AG20443 (cell line): ENCODE measurements around the gene PTPRN2.
"Not testable (repeated sequence)": the region's sequence is repeated elsewhere in the genome, so short reads cannot be mapped to it uniquely, and the experiment has no call there.

Experiments
- DNase-seq: peaks from one replicate; pipeline ENCODE4 v3.0.0; 2012; ENCODE audit warnings: low spot score, mixed read lengths

Gene PTPRN2

GRCh38 chr7:158364451-158364850, 223.2 kb downstream of the PTPRN2 start:
- DNase-seq, result no peak

- DNase-seq, result no peak
Measured at GRCh38 chr7:158362912-158363905, 224.4 kb downstream of the PTPRN2 start.

GRCh38 chr7:158362001-158362400, 225.6 kb downstream of the PTPRN2 start:
- no peak for DNase-seq

- DNase-seq, result no peak
Measured at GRCh38 chr7:158361326-158361946, 226.2 kb downstream of the PTPRN2 start.

- no peak for DNase-seq
Measured at GRCh38 chr7:158358926-158359645, 228.5 kb downstream of the PTPRN2 start.

- no peak for DNase-seq
Measured at GRCh38 chr7:158357898-158358821, 229.5 kb downstream of the PTPRN2 start.

- no peak for DNase-seq
Measured at GRCh38 chr7:158357106-158357897, 230.3 kb downstream of the PTPRN2 start.

- no peak for DNase-seq
Measured at GRCh38 chr7:158356454-158356853, 231.2 kb downstream of the PTPRN2 start.

- no peak for DNase-seq
Measured at GRCh38 chr7:158355456-158356065, 232.1 kb downstream of the PTPRN2 start.

GRCh38 chr7:158354861-158355260, 232.8 kb downstream of the PTPRN2 start:
- no peak for DNase-seq

- no peak for DNase-seq
Measured at GRCh38 chr7:158353606-158354570, 233.7 kb downstream of the PTPRN2 start.

GRCh38 chr7:158351899-158352729, 235.5 kb downstream of the PTPRN2 start:
- DNase-seq, result not testable (repeated sequence)

GRCh38 chr7:158351481-158351880, 236.1 kb downstream of the PTPRN2 start:
- DNase-seq, result no peak

- no peak for DNase-seq
Measured at GRCh38 chr7:158351051-158351450, 236.6 kb downstream of the PTPRN2 start.

GRCh38 chr7:158350166-158350900, 237.3 kb downstream of the PTPRN2 start:
- no peak for DNase-seq

GRCh38 chr7:158348446-158348845, 239.2 kb downstream of the PTPRN2 start:
- DNase-seq, result no peak

GRCh38 chr7:158348039-158348438, 239.6 kb downstream of the PTPRN2 start:
- DNase-seq, result not testable (repeated sequence)
